IPS-15b (cell line): ENCODE results near the gene KLHL35.

Experiments used
- H3K27me3 ChIP-seq: one replicate; pipeline ENCODE4 v1.6.1; 2013; ENCODE audit warnings: low read length; ENCODE audit not compliant: control insufficient read depth, insufficient read depth
- H3K36me3 ChIP-seq: one replicate; pipeline ENCODE4 v1.6.1; 2013; ENCODE audit warnings: low read length; ENCODE audit not compliant: control insufficient read depth, insufficient read depth
- H3K4me1 ChIP-seq: one replicate; pipeline ENCODE4 v1.6.1; 2013; ENCODE audit warnings: mild to moderate bottlenecking, low read length; ENCODE audit not compliant: control insufficient read depth, insufficient read depth
- H3K4me3 ChIP-seq: one replicate; pipeline ENCODE4 v1.5.1; 2013; ENCODE audit warnings: low read depth, low read length
- H3K9ac ChIP-seq: one replicate; pipeline ENCODE4 v1.6.1; 2013; ENCODE audit warnings: low read depth, mild to moderate bottlenecking, low read length
- H3K9me3 ChIP-seq: one replicate; pipeline ENCODE4 v1.6.1; 2013; ENCODE audit warnings: mild to moderate bottlenecking, low read length; ENCODE audit not compliant: control insufficient read depth, insufficient read depth

The KLHL35 gene

DNA sequence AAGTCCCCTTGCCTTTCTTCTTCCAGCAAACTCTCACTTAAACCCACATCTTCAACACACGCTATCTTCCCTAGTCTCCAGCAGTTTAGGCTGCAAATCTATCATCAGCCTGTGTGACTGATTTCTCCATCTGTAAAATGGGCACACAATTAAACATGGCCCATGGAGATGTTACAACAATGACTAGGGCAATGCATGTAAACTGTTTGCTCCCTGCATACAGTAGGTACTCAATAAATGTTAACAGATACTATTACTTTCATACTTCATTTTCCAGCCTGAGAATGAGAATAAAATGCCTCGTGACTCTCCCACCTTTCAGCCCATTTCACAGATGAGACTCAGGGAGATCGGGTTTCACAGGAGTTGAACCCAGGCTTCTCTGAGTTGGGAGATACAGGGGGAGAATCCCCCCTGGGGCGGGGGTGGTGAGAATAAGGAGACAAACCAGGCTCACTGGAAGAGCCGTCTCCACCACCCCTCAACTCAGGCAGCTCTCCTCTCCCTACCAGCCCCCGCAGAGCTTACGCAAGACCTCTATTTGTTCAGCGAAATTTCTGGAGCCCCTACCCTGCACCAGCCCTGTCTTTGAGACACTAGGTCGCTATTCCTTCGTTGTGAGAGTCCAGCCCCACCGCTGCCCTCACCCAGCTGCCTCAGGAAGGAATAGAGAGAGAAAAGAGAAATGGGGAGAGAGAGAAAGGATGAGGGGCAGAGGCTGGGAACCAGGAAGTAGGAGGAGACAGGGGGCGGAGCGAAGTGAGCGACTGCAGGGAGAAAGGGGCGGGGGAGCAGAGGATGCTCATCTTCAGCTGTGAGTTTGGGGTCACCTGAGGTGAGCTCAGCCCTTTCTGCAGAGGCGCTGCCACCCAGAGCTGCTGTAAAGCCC lies 42.1 kb upstream of the KLHL35 start:
- Histone ChIP-seq H3K27me3 (no peaks in the 10 kb centered on the region), H3K4me3 (peak overlapping the region; percentile 38), H3K36me3 (no peaks in the 10 kb centered on the region), H3K9me3 (no peaks in the 10 kb centered on the region), H3K9ac (no peak overlapping the region), H3K4me1 (peaks cover 3% of the 10 kb centered on the region)

DNA sequence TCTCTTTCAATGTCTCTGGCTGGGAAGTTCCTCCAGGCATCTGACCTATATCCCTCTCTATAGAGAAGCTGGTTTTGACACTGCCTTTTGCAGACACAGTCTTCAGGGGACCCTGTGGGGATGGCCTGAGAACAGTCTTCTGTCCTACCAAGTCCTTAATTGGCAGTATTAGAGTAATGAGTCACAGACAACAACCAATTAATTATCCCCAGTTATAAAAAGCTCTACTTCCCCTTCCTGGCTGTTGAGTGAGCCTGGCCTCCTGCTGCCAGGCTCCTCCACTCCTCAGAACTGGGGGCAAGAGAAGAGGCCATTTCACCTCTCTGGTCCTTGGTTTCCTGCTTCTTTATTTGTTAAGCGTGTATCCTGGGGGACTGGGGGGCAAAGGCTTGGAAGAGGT lies 41.2 kb upstream of the KLHL35 start:
- Histone ChIP-seq H3K9me3 (no peaks in the 10 kb centered on the region), H3K36me3 (no peaks in the 10 kb centered on the region), H3K9ac (no peak overlapping the region), H3K27me3 (no peaks in the 10 kb centered on the region), H3K4me1 (peaks cover 3% of the 10 kb centered on the region), H3K4me3 (no peak overlapping the region)

DNA sequence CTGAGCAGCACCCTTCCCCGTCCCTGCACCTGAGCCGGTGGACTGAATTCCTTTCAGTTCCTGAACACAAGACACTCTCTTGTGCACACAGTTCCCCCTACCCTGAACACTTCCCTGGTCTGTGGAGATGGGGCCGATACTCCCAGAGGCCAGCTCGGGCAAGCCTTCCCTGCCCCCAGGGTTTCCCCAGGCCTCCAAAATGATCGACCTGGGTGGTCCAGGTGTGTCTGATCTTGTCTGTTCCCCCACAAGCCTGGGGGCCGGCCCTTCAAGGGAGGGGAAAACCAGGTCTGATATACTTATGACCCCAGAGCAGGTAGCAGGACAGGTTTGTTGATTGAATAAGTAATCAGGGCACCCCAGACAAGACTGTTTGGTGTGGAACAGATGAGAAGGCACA lies 40.7 kb upstream of the KLHL35 start:
- Histone ChIP-seq H3K36me3 (no peaks in the 10 kb centered on the region), H3K9ac (no peak overlapping the region), H3K9me3 (no peaks in the 10 kb centered on the region)

DNA sequence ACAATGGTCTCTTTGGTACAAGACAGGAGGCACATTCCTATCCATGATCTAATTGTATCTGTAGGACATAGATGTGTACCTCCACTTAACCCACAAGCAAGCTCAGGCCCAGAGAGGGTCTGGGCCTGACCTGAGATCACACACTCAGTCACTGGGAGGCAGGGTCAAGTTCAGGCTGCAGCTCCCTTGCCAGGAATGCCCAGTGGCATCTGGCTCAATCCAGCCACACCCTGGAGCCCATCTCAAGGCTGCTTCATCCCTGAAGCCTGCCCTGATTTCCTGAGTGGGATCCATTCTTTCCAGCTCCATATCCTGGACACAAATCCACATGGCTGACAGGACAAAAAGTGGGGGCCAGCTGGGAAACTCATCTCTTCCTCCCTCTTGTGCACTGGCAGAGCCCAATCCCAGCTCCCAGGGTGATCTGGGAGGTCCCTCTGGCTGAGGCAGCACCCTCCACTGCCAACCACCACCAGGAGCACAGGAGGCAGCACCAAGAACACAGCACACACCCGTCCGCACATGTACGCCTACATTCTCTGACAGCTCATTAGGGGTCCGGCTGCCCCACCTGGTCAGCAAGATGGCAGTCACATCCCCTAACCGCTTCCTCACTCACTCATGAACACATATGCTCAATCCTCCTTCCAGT lies 39.2 kb upstream of the KLHL35 start:
- Histone ChIP-seq H3K9ac (no peak overlapping the region), H3K4me3 (no peak overlapping the region), H3K4me1 (peaks cover 3% of the 10 kb centered on the region), H3K36me3 (no peaks in the 10 kb centered on the region), H3K9me3 (no peaks in the 10 kb centered on the region), H3K27me3 (no peaks in the 10 kb centered on the region)

More for the DNA sequence above, 40.7 kb upstream of the KLHL35 start:
- no peak overlapping the region for H3K4me3 ChIP-seq
- H3K27me3 ChIP-seq, result no peaks in the 10 kb centered on the region
- peaks cover 3% of the 10 kb centered on the region for H3K4me1 ChIP-seq

DNA sequence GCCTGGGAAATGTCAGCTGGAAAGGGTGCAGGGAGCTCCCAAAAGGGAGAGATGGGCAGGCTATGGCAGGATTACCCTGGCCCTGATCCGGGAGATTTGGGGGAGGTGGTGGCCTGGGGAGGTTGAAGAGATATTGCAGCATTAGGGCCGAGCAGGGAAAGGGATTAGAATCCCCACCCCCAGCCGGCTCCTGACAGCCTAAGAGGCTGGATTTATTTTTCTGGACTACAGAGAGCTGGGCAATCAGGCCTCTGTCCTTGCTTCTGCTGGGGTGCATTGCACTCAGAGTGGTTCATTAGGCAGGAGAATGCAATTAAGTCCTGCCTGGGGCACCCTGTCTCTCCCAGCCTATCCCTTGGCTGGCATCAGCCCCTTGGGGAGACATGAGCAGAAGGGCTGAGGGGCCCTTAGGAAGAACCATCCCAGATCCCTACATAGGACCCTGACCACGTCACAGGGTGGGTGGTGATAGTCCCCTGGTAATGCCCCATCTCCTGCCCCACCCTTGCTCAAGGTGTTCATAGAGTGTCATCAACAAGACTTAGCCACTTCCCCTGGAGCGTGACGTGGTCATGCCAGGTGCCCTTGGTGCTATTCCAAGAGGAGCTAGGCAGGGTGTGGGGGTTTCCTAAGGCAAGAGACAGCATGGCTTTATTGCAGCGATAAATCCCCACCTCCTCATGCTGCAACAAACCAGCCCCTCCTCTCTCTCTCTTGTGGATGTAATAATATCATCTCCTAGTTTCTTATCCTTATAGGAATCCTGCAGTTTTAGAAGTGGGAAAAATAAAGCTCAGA lies 38.4 kb upstream of the KLHL35 start:
- no peaks in the 10 kb centered on the region for H3K36me3 ChIP-seq
- no peak overlapping the region for H3K4me3 ChIP-seq
- no peak overlapping the region for H3K9ac ChIP-seq
- H3K4me1 ChIP-seq, result peaks cover 3% of the 10 kb centered on the region
- no peaks in the 10 kb centered on the region for H3K27me3 ChIP-seq
- no peaks in the 10 kb centered on the region for H3K9me3 ChIP-seq

DNA sequence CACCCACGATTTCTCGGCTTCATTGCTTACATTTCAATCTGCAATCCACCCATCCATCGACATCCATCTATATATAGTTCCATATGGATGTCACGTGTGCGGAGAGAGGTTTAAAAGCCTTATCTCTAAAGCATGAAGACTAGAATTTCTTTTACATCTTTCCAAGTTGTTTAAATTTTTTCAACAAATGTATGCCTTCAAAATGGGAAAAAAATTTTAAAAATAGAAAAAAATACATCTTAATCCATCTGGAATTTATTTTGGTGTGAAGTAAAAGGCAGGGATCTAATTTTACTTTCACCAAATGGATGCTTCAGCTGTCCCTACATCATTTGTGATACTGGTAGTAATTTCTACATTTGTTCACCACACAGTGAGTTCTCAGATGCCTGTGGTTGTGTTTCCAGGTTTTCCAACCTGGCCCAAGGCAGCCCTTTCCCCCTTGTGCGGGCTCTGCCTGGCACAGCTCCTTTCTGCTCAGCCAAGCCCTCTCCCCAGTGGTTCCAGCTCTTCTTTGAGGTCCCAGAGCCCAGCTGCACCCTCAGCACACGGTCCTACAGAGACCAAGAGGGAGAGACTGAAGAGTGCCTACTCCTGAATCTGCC lies 37.6 kb upstream of the KLHL35 start:
- Histone ChIP-seq H3K9me3 (no peaks in the 10 kb centered on the region), H3K4me3 (no peak overlapping the region), H3K9ac (no peak overlapping the region), H3K27me3 (no peaks in the 10 kb centered on the region), H3K4me1 (no peaks in the 10 kb centered on the region), H3K36me3 (no peaks in the 10 kb centered on the region)

DNA sequence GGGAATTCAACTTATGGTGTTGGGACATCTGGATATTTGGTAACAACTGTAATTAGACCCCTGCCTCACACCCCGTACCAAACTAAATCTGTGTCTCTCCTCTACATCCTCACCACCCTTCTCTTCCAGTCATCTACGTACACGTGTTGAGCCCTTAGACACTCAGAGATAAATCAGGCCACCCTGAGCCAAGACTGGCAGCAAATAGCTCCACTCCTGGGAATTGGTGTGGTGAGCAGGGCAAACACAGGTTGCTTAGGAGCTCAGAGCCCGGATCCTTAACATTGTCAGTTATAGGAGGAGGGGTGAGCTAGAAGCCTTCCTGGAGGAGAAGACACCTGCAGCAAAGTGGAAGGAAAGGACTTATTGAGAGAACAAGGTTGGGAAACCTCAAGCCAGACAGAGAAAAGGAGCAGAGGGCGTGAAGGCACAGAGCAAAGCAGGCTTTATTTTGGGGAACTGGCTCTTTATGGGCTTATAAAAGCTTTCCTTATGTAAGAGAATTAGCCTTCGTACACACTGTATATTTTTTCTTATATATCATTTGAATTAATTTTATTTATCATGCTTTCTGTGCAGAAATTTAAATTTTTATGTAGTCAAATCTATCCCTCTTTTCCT lies 36.9 kb upstream of the KLHL35 start:
- no peaks in the 10 kb centered on the region for H3K36me3 ChIP-seq
- H3K27me3 ChIP-seq, result no peaks in the 10 kb centered on the region
- H3K9ac ChIP-seq, result no peak overlapping the region
- no peak overlapping the region for H3K4me3 ChIP-seq
- H3K9me3 ChIP-seq, result no peaks in the 10 kb centered on the region
- H3K4me1 ChIP-seq, result no peaks in the 10 kb centered on the region

DNA sequence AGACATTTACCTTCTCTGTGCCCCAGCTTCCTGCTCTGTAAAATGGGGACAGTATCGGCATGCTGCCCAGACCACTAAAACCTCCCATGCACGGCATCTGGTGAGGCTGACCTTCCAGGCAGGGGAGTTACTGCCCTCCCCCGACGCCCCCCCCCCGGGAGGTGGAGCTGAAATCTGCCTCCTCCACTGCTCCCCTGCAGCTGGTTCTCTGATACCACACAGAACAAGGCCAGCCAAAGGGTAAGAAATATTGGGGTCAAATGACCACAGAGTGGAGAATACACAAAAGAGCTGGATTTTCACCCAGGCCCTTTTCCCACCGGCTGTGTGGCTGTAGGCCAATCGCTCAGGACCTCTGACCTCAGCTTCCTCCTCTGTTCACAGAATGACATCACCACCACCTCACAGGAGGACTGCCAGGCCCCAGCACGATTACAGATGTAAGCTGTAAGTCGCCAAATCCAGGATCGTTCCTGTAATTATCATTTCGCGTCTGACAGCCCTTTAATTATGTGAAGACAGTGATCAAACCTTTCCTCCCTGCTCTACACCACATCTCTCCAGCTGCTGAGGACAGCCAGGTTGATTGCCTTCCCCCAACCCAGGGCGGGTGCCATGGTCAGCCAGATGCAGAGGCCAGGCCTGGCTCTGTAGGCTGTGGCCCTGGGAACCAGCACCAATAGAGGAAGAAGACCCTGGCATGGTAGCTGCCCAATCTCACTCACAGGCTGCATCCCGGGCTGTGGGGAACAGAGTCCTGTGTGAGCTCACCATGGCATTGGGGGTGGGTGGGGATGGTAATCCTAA lies 35.7 kb upstream of the KLHL35 start:
- H3K9ac ChIP-seq, result peak overlapping the region; percentile 41

DNA sequence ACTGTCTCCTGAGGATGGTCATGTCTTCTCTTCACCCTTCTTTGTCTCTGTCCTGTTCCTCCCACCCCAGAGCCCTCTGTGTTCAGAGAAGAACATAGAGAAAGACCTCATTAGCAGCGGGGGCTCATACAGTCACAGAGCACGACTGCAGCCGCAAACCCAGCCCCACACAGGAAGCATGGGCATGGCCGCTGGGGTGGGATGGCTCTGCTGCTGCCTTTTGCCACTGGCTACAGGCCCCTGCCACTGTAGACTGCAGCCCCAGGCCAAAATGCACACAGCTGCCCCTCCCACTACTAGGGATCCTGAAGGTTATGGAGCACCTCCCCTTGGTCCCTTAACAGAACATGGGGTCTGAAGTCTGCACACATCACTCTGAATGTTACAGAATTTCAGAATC lies 34.9 kb upstream of the KLHL35 start:
- Histone ChIP-seq H3K27me3 (no peaks in the 10 kb centered on the region), H3K4me1 (no peaks in the 10 kb centered on the region), H3K9ac (no peak overlapping the region), H3K4me3 (no peak overlapping the region), H3K36me3 (no peaks in the 10 kb centered on the region), H3K9me3 (no peaks in the 10 kb centered on the region)

More for the DNA sequence above, 35.7 kb upstream of the KLHL35 start:
- no peak overlapping the region for H3K4me3 ChIP-seq
- no peaks in the 10 kb centered on the region for H3K9me3 ChIP-seq
- H3K4me1 ChIP-seq, result no peaks in the 10 kb centered on the region
- no peaks in the 10 kb centered on the region for H3K27me3 ChIP-seq
- no peaks in the 10 kb centered on the region for H3K36me3 ChIP-seq

DNA sequence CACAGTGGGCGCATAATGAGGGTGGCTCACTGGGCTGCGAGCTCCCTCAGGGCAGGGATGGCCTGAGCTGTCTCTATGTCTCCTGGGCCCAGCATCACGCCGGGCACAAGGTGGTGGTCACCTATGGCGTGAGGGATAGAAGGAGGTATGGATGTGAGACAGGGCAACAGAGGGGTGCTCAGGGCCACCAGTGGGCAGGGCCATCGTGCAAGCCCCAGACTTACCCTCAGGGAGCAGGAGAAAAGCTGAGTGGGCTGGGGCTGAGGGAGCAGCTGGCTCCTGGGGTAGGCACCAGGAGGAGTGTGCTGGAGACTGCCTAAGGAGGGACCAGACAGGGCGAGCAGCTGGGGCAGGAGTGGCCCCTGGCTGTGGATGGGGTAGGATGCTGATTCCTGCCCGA lies 34.3 kb upstream of the KLHL35 start:
- Histone ChIP-seq H3K4me3 (no peak overlapping the region), H3K9ac (no peak overlapping the region), H3K4me1 (peaks cover 2% of the 10 kb centered on the region), H3K36me3 (no peaks in the 10 kb centered on the region), H3K27me3 (no peaks in the 10 kb centered on the region), H3K9me3 (no peaks in the 10 kb centered on the region)
